B cell (primary cell): ENCODE results near the gene HCK. TPM values are rescaled to one million over a fixed set of nuclear protein-coding genes. Genes with fewer than 3 reads are reported as not detected.

Experiments used
- ATAC-seq: fragments of 200-7000 bp; cut with Tn5 transposase; one replicate; pipeline ENCODE4 v1.10.0; 2021; ENCODE audit warnings: low read depth, mild to moderate bottlenecking, moderate number of reproducible peaks, moderate library complexity
- CTCF ChIA-PET: fragments of 350-600 bp; sonication (Branson Sonifier 250); formaldehyde crosslinking; loops from one replicate; lab custom pipeline; 2021; ENCODE audit warnings: antibody characterized with exemption, inconsistent platforms; lab: Charles Lee
- POLR2A ChIA-PET: fragments of 350-600 bp; sonication (Branson Sonifier 250); formaldehyde crosslinking; loops from one replicate; lab custom pipeline; 2021; ENCODE audit warnings: antibody characterized with exemption; lab: Charles Lee
- DNase-seq: peaks from one replicate; pipeline ENCODE4 v3.0.0; 2013
- H2AFZ ChIP-seq: 2 replicates; pipeline ENCODE4 v1.6.1; 2012; ENCODE audit warnings: mild to moderate bottlenecking, low read depth, low read length; ENCODE audit not compliant: insufficient read depth, poor library complexity, severe bottlenecking
- H3K27ac ChIP-seq, 2 donors: 1 replicate in 1 of 2; 2 replicates in 1 of 2; pipeline ENCODE4 v1.5.1; 2012 to 2013; ENCODE audit warnings: low read length in 2 of 2, mild to moderate bottlenecking in 2 of 2, moderate library complexity in 1 of 2
- H3K27me3 ChIP-seq, 4 experiments: fragments of 200-600 bp in 1 of 4; sonication (generic) in 1 of 4; replicated peaks in 1 of 4; 1 replicate in 2 of 4; 2 replicates in 2 of 4; pipeline versions ENCODE4 v1.6.1 to v1.7.0; 2013 to 2016; ENCODE audit warnings: low read length in 3 of 4, mild to moderate bottlenecking in 2 of 4, mixed read lengths in 1 of 4, moderate library complexity in 1 of 4; ENCODE audit not compliant: insufficient read depth in 4 of 4, control insufficient read depth in 3 of 4; ENCODE audit errors: control extremely low read depth in 1 of 4
- H3K36me3 ChIP-seq, 2 experiments: replicated peaks in 1 of 2; 1 replicate in 1 of 2; 2 replicates in 1 of 2; pipeline versions ENCODE4 v1.6.1 to v1.7.1; 2013; ENCODE audit warnings: low read length in 1 of 2; ENCODE audit not compliant: insufficient read depth in 2 of 2, control insufficient read depth in 1 of 2; ENCODE audit errors: control extremely low read depth in 1 of 2, extremely low read depth in 1 of 2
- H3K4me1 ChIP-seq, 2 donors: fragments of 200-600 bp in 1 of 2; sonication (generic) in 1 of 2; 1 replicate in 1 of 2; 2 replicates in 1 of 2; pipeline versions ENCODE4 v1.5.1 to v1.6.1; 2013 to 2017; ENCODE audit warnings: low read length in 2 of 2; ENCODE audit not compliant: control insufficient read depth in 2 of 2, insufficient read depth in 2 of 2
- H3K4me2 ChIP-seq: replicated peaks from 2 replicates; pipeline ENCODE3; 2012; ENCODE audit warnings: mild to moderate bottlenecking, low read depth, low read length; ENCODE audit not compliant: poor library complexity, severe bottlenecking
- H3K4me3 ChIP-seq, 5 experiments: fragments of 200-600 bp in 1 of 5; sonication (generic) in 1 of 5; 1 replicate in 3 of 5; 2 replicates in 2 of 5; pipeline versions ENCODE4 v1.5.1 to v1.7.0; 2011 to 2016; ENCODE audit warnings: low read length in 4 of 5, mild to moderate bottlenecking in 4 of 5, low read depth in 2 of 5, control low read depth in 1 of 5, moderate library complexity in 1 of 5; ENCODE audit not compliant: insufficient read depth in 1 of 5; ENCODE audit errors: control extremely low read depth in 1 of 5, extremely low read depth in 1 of 5
- H3K79me2 ChIP-seq: fragments of 200-600 bp; sonication (generic); one replicate; pipeline ENCODE4 v1.6.0; 2016; ENCODE audit warnings: low read length; ENCODE audit not compliant: control insufficient read depth, insufficient read depth
- H3K9ac ChIP-seq: fragments of 200-600 bp; sonication (generic); 2 replicates; pipeline ENCODE4 v1.6.1; 2017; ENCODE audit warnings: mild to moderate bottlenecking, low read length, moderate library complexity
- H3K9me3 ChIP-seq, 3 donors: one replicate each; pipeline versions ENCODE4 v1.6.1 to v1.7.1; 2013; ENCODE audit warnings: low read length in 2 of 3; ENCODE audit not compliant: control insufficient read depth in 2 of 3, insufficient read depth in 1 of 3; ENCODE audit errors: control extremely low read depth in 1 of 3
- H4K20me1 ChIP-seq: 2 replicates; pipeline ENCODE4 v1.6.0; 2012; ENCODE audit warnings: mild to moderate bottlenecking, low read length; ENCODE audit not compliant: insufficient read depth, control insufficient read depth, poor library complexity, severe bottlenecking
- H3K27ac Mint-ChIP-seq: one replicate; pipeline ENCODE4 v1.8.0; 2021; ENCODE audit warnings: mixed read lengths
- H3K27me3 Mint-ChIP-seq: one replicate; pipeline ENCODE4 v1.8.0; 2021; ENCODE audit warnings: mixed read lengths
- H3K4me1 Mint-ChIP-seq: one replicate; pipeline ENCODE4 v1.8.0; 2021; ENCODE audit warnings: mixed read lengths
- H3K4me3 Mint-ChIP-seq: one replicate; pipeline ENCODE4 v1.8.0; 2021; ENCODE audit warnings: mixed read lengths
- H3K9me3 Mint-ChIP-seq: one replicate; pipeline ENCODE4 v1.8.0; 2022; ENCODE audit warnings: mixed read lengths; ENCODE audit not compliant: insufficient read depth
- EZH2 ChIP-seq: IDR thresholded peaks from 2 replicates; pipeline ENCODE4 v1.6.1; 2012; ENCODE audit warnings: borderline replicate concordance, low read depth, mild to moderate bottlenecking, moderate library complexity, low read length; ENCODE audit not compliant: insufficient read depth, poor library complexity, severe bottlenecking
- WGBS: methylation state at CpG from one replicate; pipeline ENCODE4 v1.1.5; 2013; ENCODE audit warnings: missing lambda C conversion rate; ENCODE audit not compliant: insufficient coverage; 5-methylcytosine and 5-hydroxymethylcytosine counted together
- intact Hi-C: fragments of 100-400 bp; cut with micrococcal nuclease; formaldehyde crosslinking; loops from one replicate; pipeline ENCODE4 v1.10.0; 2022
- polyA plus RNA-seq: library from polyadenylated mRNA; depleted of rRNA; stranded (reverse); fragments of >200 nt; gene quantifications from 2 replicates; pipeline ENCODE4 v1.2.3, GENCODE V29; 2012
- total RNA-seq, 2 donors: library from RNA; stranded (reverse); fragments of 120-200 nt in 1 of 2; gene quantifications; 1 replicate in 1 of 2; 2 replicates in 1 of 2; pipeline versions ENCODE4 v1.2.3 to v1.2.4, GENCODE V29; 2013 to 2022
- TF ChIP-seq, protein P1 (sequence below): fragments of 200-600 bp; IDR thresholded peaks from one replicate; pipeline ENCODE4 v1.8.0; 2022; ENCODE audit warnings: antibody characterized with exemption, mild to moderate bottlenecking

The HCK gene
- total and polyA plus RNA-seq, 2 donors (not counting 1 experiment from before 2014, with no cell fraction given), result 33.3 to 48.6 TPM

DNA sequence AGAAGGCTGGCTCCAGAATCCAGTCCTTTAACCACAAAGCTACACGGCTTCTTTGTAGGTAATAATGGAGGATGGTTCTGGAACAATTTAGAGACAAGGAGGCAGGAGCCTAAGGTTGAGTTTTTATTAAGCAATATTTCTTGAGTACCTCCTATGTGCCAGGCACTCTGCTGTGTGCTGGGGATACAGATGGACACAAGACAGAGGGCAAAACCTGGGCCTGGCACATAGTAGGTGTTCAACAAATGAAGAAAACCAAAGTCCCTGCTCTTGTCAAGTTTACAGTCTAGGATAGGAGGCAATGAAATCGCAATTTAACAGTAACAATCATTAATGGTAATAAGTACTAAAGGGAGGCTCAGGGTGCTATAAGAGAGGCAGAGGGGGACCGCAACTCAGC, 24.4 kb upstream of the HCK start:
- no peaks in the 10 kb centered on the region for H3K79me2 ChIP-seq
- TF ChIP-seq, protein P1, sequence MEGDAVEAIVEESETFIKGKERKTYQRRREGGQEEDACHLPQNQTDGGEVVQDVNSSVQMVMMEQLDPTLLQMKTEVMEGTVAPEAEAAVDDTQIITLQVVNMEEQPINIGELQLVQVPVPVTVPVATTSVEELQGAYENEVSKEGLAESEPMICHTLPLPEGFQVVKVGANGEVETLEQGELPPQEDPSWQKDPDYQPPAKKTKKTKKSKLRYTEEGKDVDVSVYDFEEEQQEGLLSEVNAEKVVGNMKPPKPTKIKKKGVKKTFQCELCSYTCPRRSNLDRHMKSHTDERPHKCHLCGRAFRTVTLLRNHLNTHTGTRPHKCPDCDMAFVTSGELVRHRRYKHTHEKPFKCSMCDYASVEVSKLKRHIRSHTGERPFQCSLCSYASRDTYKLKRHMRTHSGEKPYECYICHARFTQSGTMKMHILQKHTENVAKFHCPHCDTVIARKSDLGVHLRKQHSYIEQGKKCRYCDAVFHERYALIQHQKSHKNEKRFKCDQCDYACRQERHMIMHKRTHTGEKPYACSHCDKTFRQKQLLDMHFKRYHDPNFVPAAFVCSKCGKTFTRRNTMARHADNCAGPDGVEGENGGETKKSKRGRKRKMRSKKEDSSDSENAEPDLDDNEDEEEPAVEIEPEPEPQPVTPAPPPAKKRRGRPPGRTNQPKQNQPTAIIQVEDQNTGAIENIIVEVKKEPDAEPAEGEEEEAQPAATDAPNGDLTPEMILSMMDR, result no peak
- no peak for TF ChIP-seq EZH2
- intact Hi-C loops, result no loop called here
- H3K4me3 ChIP-seq, result no peak overlapping the region
- ChIA-PET CTCF (interaction anchor here (1.4 to 3.8 kb wide), 2 partner anchors 9 to 175 kb away, joined by 5 to 20 read pairs; no protein-coding TSS in a partner anchor), POLR2A (no interaction called here)
- H3K4me1 ChIP-seq, result peaks cover 4 to 10% of the 10 kb centered on the region in 2 donors
- H3K9me3 ChIP-seq, result no peaks in the 10 kb centered on the region
- H3K27ac ChIP-seq, result no peak overlapping the region
- 92% methylated on average over 1 of the region's 3 CpGs for WGBS
- Mint-ChIP-seq H3K27me3 (peaks cover 31% of the 10 kb centered on the region), H3K4me1 (peaks cover 7% of the 10 kb centered on the region), H3K9me3 (no peaks in the 10 kb centered on the region), H3K27ac (no peak overlapping the region), H3K4me3 (no peak overlapping the region)
- H3K27me3 ChIP-seq, result peaks cover 0 to 35% (median 7%) of the 10 kb centered on the region in 4 experiments
- H2AFZ ChIP-seq, result no peak overlapping the region
- ATAC-seq, result no peak
- no peak for DNase-seq
- H3K9ac ChIP-seq, result no peak overlapping the region
- H4K20me1 ChIP-seq, result no peaks in the 10 kb centered on the region
- H3K36me3 ChIP-seq, result no peaks in the 10 kb centered on the region
- no peak overlapping the region for H3K4me2 ChIP-seq

DNA sequence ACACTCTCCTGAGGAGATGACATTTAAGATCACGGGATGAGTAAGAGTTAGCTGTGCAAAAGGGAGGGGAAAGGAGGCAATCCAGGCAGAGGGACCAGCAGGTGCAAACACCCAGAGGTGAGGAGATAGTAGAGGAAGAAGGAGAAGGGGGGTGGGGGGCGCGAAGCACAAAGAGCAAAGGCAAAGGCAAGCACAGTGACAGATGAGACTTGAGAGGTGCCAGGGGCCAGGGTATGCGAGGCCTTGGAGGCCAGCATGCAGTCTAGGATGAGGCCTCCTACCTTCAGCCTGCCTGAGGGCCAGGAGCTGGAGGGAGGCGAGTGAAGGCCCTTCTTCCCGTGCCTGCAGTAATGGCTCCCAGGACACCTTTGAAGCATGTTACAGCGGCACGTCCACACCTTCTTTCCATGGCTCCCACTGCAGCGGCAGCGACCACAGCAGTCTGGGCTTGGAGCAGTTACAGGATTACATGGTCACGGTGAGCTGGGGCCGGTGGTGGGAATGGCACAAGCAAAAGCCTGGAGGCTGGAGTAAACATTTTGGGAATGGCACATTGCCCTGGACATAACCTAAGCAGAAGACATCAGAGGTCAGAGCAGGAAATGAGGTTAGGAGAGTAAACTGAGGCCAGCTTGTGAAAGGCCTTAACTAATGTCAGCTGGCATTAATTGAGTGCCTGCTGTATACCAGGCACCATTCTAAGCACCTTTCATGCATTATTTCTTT, 23.2 kb upstream of the HCK start:
- H3K4me1 Mint-ChIP-seq, result peaks cover 13% of the 10 kb centered on the region
- Histone ChIP-seq H3K4me2 (no peak overlapping the region), H3K79me2 (no peaks in the 10 kb centered on the region), H3K9me3 (no peaks in the 10 kb centered on the region), H2AFZ (no peak overlapping the region), H3K4me1 (peaks cover 4 to 10% of the 10 kb centered on the region in 2 donors), H3K36me3 (no peaks in the 10 kb centered on the region), H3K27ac (no peak overlapping the region), H4K20me1 (no peaks in the 10 kb centered on the region), H3K27me3 (peaks cover 0 to 26% (median 7%) of the 10 kb centered on the region in 4 experiments), H3K9ac (no peak overlapping the region), H3K4me3 (no peak overlapping the region)
- no peak for TF ChIP-seq EZH2
- TF ChIP-seq, protein P1, result no peak
- ATAC-seq (no peak), DNase-seq (no peak)
- H3K27ac Mint-ChIP-seq, result no peak overlapping the region
- intact Hi-C loops, result no loop called here
- H3K4me3 Mint-ChIP-seq, result no peak overlapping the region
- ChIA-PET POLR2A (no interaction called here), CTCF (interaction anchor here (0.6 to 10.3 kb wide), 12 partner anchors 7 to 664 kb away, joined by 3 to 389 read pairs (median 16); partner anchors contain the start of gene PDRG1)
- 86% methylated on average over 12 of the region's 12 CpGs for WGBS
- peaks cover 27% of the 10 kb centered on the region for H3K27me3 Mint-ChIP-seq
- H3K9me3 Mint-ChIP-seq, result no peaks in the 10 kb centered on the region
